ENCODE results near the gene SLC44A1.

The SLC44A1 gene

GRCh38 chr9:105457560-105458294 is 213.3 kb downstream of the SLC44A1 start:
- no peak for DNase-seq (ENCODE audit: low read depth, low spot score)
- Histone ChIP-seq H3K27me3 (ENCODE audit: control insufficient read depth, insufficient read depth, low read length) (no peaks in the 10 kb centered on the region), H3K27ac (ENCODE audit: low read length) (no peak overlapping the region), H3K36me3 (ENCODE audit: control insufficient read depth, insufficient read depth, low read length) (no peaks in the 10 kb centered on the region), H3K4me3 (ENCODE audit: low read length) (no peak overlapping the region), H3K9me3 (ENCODE audit: control insufficient read depth, insufficient read depth, low read length) (no peaks in the 10 kb centered on the region), H3K4me1 (ENCODE audit: control insufficient read depth, insufficient read depth, low read length) (no peaks in the 10 kb centered on the region)
- no CpG with 5 or more reads among the region's 15 CpGs for WGBS (ENCODE audit: insufficient coverage, insufficient read length)

- no CpG with 5 or more reads among the region's 3 CpGs for WGBS (ENCODE audit: insufficient coverage, insufficient read length)
- no peak overlapping the region for H3K4me3 ChIP-seq (ENCODE audit: low read length)
- no peaks in the 10 kb centered on the region for H3K27me3 ChIP-seq (ENCODE audit: control insufficient read depth, insufficient read depth, low read length)
- H3K4me1 ChIP-seq (ENCODE audit: control insufficient read depth, insufficient read depth, low read length) = no peaks in the 10 kb centered on the region
- DNase-seq (ENCODE audit: low read depth, low spot score) = no peak
- H3K9me3 ChIP-seq (ENCODE audit: control insufficient read depth, insufficient read depth, low read length) = no peaks in the 10 kb centered on the region
- H3K36me3 ChIP-seq (ENCODE audit: control insufficient read depth, insufficient read depth, low read length) = no peaks in the 10 kb centered on the region
- no peak overlapping the region for H3K27ac ChIP-seq (ENCODE audit: low read length)
Observed at GRCh38 chr9:105458404-105458803, 214.0 kb downstream of the SLC44A1 start.

GRCh38 chr9:105459336-105459735 is 214.9 kb downstream of the SLC44A1 start:
- no CpG with 5 or more reads among the region's 2 CpGs for WGBS (ENCODE audit: insufficient coverage, insufficient read length)
- Histone ChIP-seq H3K36me3 (ENCODE audit: control insufficient read depth, insufficient read depth, low read length) (no peaks in the 10 kb centered on the region), H3K27ac (ENCODE audit: low read length) (no peak overlapping the region)

GRCh38 chr9:105466898-105467455 is 222.5 kb downstream of the SLC44A1 start:
- Histone ChIP-seq H3K4me1 (ENCODE audit: control insufficient read depth, insufficient read depth, low read length) (no peaks in the 10 kb centered on the region), H3K27me3 (ENCODE audit: control insufficient read depth, insufficient read depth, low read length) (no peaks in the 10 kb centered on the region), H3K4me3 (ENCODE audit: low read length) (no peak overlapping the region), H3K9me3 (ENCODE audit: control insufficient read depth, insufficient read depth, low read length) (no peaks in the 10 kb centered on the region), H3K36me3 (ENCODE audit: control insufficient read depth, insufficient read depth, low read length) (no peaks in the 10 kb centered on the region; the same call in 1 of the 2 replicates), H3K27ac (ENCODE audit: low read length) (no peak overlapping the region)
- DNase-seq (ENCODE audit: low read depth, low spot score) = no peak
- no CpG with 5 or more reads among the region's 3 CpGs for WGBS (ENCODE audit: insufficient coverage, insufficient read length)

More at GRCh38 chr9:105459336-105459735, 214.9 kb downstream of the SLC44A1 start:
- Histone ChIP-seq H3K27me3 (ENCODE audit: control insufficient read depth, insufficient read depth, low read length) (no peaks in the 10 kb centered on the region), H3K9me3 (ENCODE audit: control insufficient read depth, insufficient read depth, low read length) (no peaks in the 10 kb centered on the region), H3K4me3 (ENCODE audit: low read length) (no peak overlapping the region), H3K4me1 (ENCODE audit: control insufficient read depth, insufficient read depth, low read length) (no peaks in the 10 kb centered on the region)
- no peak for DNase-seq (ENCODE audit: low read depth, low spot score)

- H3K27me3 ChIP-seq (ENCODE audit: control insufficient read depth, insufficient read depth, low read length) = no peaks in the 10 kb centered on the region; the same call in 1 of the 2 replicates
- no peaks in the 10 kb centered on the region for H3K4me1 ChIP-seq (ENCODE audit: control insufficient read depth, insufficient read depth, low read length)
- WGBS (ENCODE audit: insufficient coverage, insufficient read length) = no CpG with 5 or more reads among the region's 1 CpG
- no peak for DNase-seq (ENCODE audit: low read depth, low spot score)
- H3K36me3 ChIP-seq (ENCODE audit: control insufficient read depth, insufficient read depth, low read length) = no peaks in the 10 kb centered on the region; the same call in 1 of the 2 replicates
- no peak overlapping the region for H3K4me3 ChIP-seq (ENCODE audit: low read length)
- no peak overlapping the region for H3K27ac ChIP-seq (ENCODE audit: low read length)
- H3K9me3 ChIP-seq (ENCODE audit: control insufficient read depth, insufficient read depth, low read length) = no peaks in the 10 kb centered on the region
Observed at GRCh38 chr9:105468875-105469274, 224.4 kb downstream of the SLC44A1 start.

- DNase-seq (ENCODE audit: low read depth, low spot score) = no peak
- H3K36me3 ChIP-seq (ENCODE audit: control insufficient read depth, insufficient read depth, low read length) = no peaks in the 10 kb centered on the region; the same call in 1 of the 2 replicates
- no peaks in the 10 kb centered on the region; the same call in 1 of the 2 replicates for H3K27me3 ChIP-seq (ENCODE audit: control insufficient read depth, insufficient read depth, low read length)
- no peaks in the 10 kb centered on the region for H3K4me1 ChIP-seq (ENCODE audit: control insufficient read depth, insufficient read depth, low read length)
- WGBS (ENCODE audit: insufficient coverage, insufficient read length) = no CpG with 5 or more reads among the region's 2 CpGs
- H3K9me3 ChIP-seq (ENCODE audit: control insufficient read depth, insufficient read depth, low read length) = no peaks in the 10 kb centered on the region
- H3K4me3 ChIP-seq (ENCODE audit: low read length) = no peak overlapping the region
- H3K27ac ChIP-seq (ENCODE audit: low read length) = no peak overlapping the region
Observed at GRCh38 chr9:105473221-105473620, 228.8 kb downstream of the SLC44A1 start.

- no peaks in the 10 kb centered on the region; the same call in 1 of the 2 replicates for H3K36me3 ChIP-seq (ENCODE audit: control insufficient read depth, insufficient read depth, low read length)
- H3K4me3 ChIP-seq (ENCODE audit: low read length) = no peak overlapping the region
- no peaks in the 10 kb centered on the region; the same call in 1 of the 2 replicates for H3K27me3 ChIP-seq (ENCODE audit: control insufficient read depth, insufficient read depth, low read length)
- H3K27ac ChIP-seq (ENCODE audit: low read length) = no peak overlapping the region
- H3K4me1 ChIP-seq (ENCODE audit: control insufficient read depth, insufficient read depth, low read length) = no peaks in the 10 kb centered on the region
- no peaks in the 10 kb centered on the region for H3K9me3 ChIP-seq (ENCODE audit: control insufficient read depth, insufficient read depth, low read length)
- DNase-seq (ENCODE audit: low read depth, low spot score) = no peak
- WGBS (ENCODE audit: insufficient coverage, insufficient read length) = no CpG with 5 or more reads among the region's 2 CpGs
Observed at GRCh38 chr9:105475302-105475701, 230.9 kb downstream of the SLC44A1 start.

- DNase-seq (ENCODE audit: low read depth, low spot score) = no peak
- no peaks in the 10 kb centered on the region for H3K9me3 ChIP-seq (ENCODE audit: control insufficient read depth, insufficient read depth, low read length)
- no peaks in the 10 kb centered on the region for H3K36me3 ChIP-seq (ENCODE audit: control insufficient read depth, insufficient read depth, low read length)
- H3K4me1 ChIP-seq (ENCODE audit: control insufficient read depth, insufficient read depth, low read length) = no peaks in the 10 kb centered on the region
- H3K27me3 ChIP-seq (ENCODE audit: control insufficient read depth, insufficient read depth, low read length) = no peaks in the 10 kb centered on the region
- H3K4me3 ChIP-seq (ENCODE audit: low read length) = no peak overlapping the region
- H3K27ac ChIP-seq (ENCODE audit: low read length) = no peak overlapping the region
Observed at GRCh38 chr9:105479846-105480245, 235.4 kb downstream of the SLC44A1 start.

GRCh38 chr9:105483618-105484017 is 239.2 kb downstream of the SLC44A1 start:
- DNase-seq (ENCODE audit: low read depth, low spot score) = no peak
- H3K9me3 ChIP-seq (ENCODE audit: control insufficient read depth, insufficient read depth, low read length) = no peaks in the 10 kb centered on the region
- no peak overlapping the region for H3K4me3 ChIP-seq (ENCODE audit: low read length)
- no peaks in the 10 kb centered on the region for H3K4me1 ChIP-seq (ENCODE audit: control insufficient read depth, insufficient read depth, low read length)
- H3K27me3 ChIP-seq (ENCODE audit: control insufficient read depth, insufficient read depth, low read length) = no peaks in the 10 kb centered on the region
- no peaks in the 10 kb centered on the region for H3K36me3 ChIP-seq (ENCODE audit: control insufficient read depth, insufficient read depth, low read length)
- no peak overlapping the region for H3K27ac ChIP-seq (ENCODE audit: low read length)

- Histone ChIP-seq H3K27me3 (ENCODE audit: control insufficient read depth, insufficient read depth, low read length) (no peaks in the 10 kb centered on the region), H3K27ac (ENCODE audit: low read length) (no peak overlapping the region), H3K4me1 (ENCODE audit: control insufficient read depth, insufficient read depth, low read length) (no peaks in the 10 kb centered on the region), H3K4me3 (ENCODE audit: low read length) (no peak overlapping the region), H3K9me3 (ENCODE audit: control insufficient read depth, insufficient read depth, low read length) (no peaks in the 10 kb centered on the region), H3K36me3 (ENCODE audit: control insufficient read depth, insufficient read depth, low read length) (no peaks in the 10 kb centered on the region)
- no peak for DNase-seq (ENCODE audit: low read depth, low spot score)
- WGBS (ENCODE audit: insufficient coverage, insufficient read length) = no CpG with 5 or more reads among the region's 2 CpGs
Observed at GRCh38 chr9:105484226-105484625, 239.8 kb downstream of the SLC44A1 start.

GRCh38 chr9:105485131-105485530 is 240.7 kb downstream of the SLC44A1 start:
- Histone ChIP-seq H3K9me3 (ENCODE audit: control insufficient read depth, insufficient read depth, low read length) (no peaks in the 10 kb centered on the region), H3K27ac (ENCODE audit: low read length) (no peak overlapping the region), H3K4me3 (ENCODE audit: low read length) (no peak overlapping the region), H3K36me3 (ENCODE audit: control insufficient read depth, insufficient read depth, low read length) (no peaks in the 10 kb centered on the region), H3K27me3 (ENCODE audit: control insufficient read depth, insufficient read depth, low read length) (no peaks in the 10 kb centered on the region), H3K4me1 (ENCODE audit: control insufficient read depth, insufficient read depth, low read length) (no peaks in the 10 kb centered on the region)
- DNase-seq (ENCODE audit: low read depth, low spot score) = no peak

Data from iPS DF 6.9 (cell line).